Measurements from ENCODE around the gene MCM3. TPM values are rescaled to one million over a fixed set of nuclear protein-coding genes. Genes with fewer than 3 reads are reported as not detected.

MCM3 gene
- total RNA-seq, 2 experiments from 2014 or later = 291 to 293 TPM

GRCh38 chr6:52307900-52308372 is 23.4 kb upstream of the MCM3 start:
- Mint-ChIP-seq H3K27me3 (no peaks in the 10 kb centered on the region), H3K27ac (peak overlapping the region; percentile 88), H3K4me3 (peak overlapping the region; percentile 52), H3K36me3 (ENCODE audit: low read depth) (no peaks in the 10 kb centered on the region), H3K9me3 (no peaks in the 10 kb centered on the region), H3K4me1 (ENCODE audit: low read depth) (peaks cover 62% of the 10 kb centered on the region)
- ATAC-seq (peak; percentile 31), DNase-seq (no peak)
- ChIA-PET CTCF (interaction anchor here (0.7 to 7.1 kb wide), 9 partner anchors 10 to 99 kb away, joined by 3 to 51 read pairs (median 3); partner anchors contain the start of genes MCM3 and PAQR8), POLR2A (interaction anchor here (0.5 to 1.4 kb wide), 7 partner anchors 11 to 90 kb away, joined by 3 to 4 read pairs (median 4); partner anchors contain the start of gene PAQR8)
- intact Hi-C loops (cut with micrococcal nuclease) = loop anchor here (5.0 kb wide), 1 partner anchor 44 kb away; no protein-coding TSS in a partner anchor
- no peak for TF ChIP-seq CTCF (IDR thresholded peaks at IDR 0.05)

GRCh38 chr6:52306972-52307870 is 22.7 kb upstream of the MCM3 start:
- peak overlapping the region; percentile 88 for H3K27ac Mint-ChIP-seq
- intact Hi-C loops (cut with micrococcal nuclease) = loop anchor here (5.0 kb wide), 1 partner anchor 45 kb away; no protein-coding TSS in a partner anchor
- ChIA-PET POLR2A (interaction anchor here (0.5 to 1.4 kb wide), 4 partner anchors 16 to 83 kb away, joined by 3 to 4 read pairs (median 4); partner anchors contain the start of gene PAQR8), CTCF (interaction anchor here (0.7 to 7.1 kb wide), 8 partner anchors 11 to 100 kb away, joined by 3 to 51 read pairs (median 4); partner anchors contain the start of genes MCM3 and PAQR8)
- H3K4me1 Mint-ChIP-seq (ENCODE audit: low read depth) = peaks cover 62% of the 10 kb centered on the region
- H3K4me3 Mint-ChIP-seq = peak overlapping the region; percentile 52
- no peaks in the 10 kb centered on the region for H3K36me3 Mint-ChIP-seq (ENCODE audit: low read depth)
- no peaks in the 10 kb centered on the region for H3K27me3 Mint-ChIP-seq
- no peak for TF ChIP-seq CTCF (IDR thresholded peaks at IDR 0.05)
- DNase-seq (no peak), ATAC-seq (peak; percentile 10)
- H3K9me3 Mint-ChIP-seq = no peaks in the 10 kb centered on the region

GRCh38 chr6:52305948-52306767 is 21.6 kb upstream of the MCM3 start:
- ATAC-seq (peak; percentile 47), DNase-seq (no peak)
- TF ChIP-seq CTCF (IDR thresholded peaks at IDR 0.05) = no peak
- H3K27ac Mint-ChIP-seq = peak overlapping the region; percentile 92
- no peaks in the 10 kb centered on the region for H3K9me3 Mint-ChIP-seq
- peaks cover 65% of the 10 kb centered on the region for H3K4me1 Mint-ChIP-seq (ENCODE audit: low read depth)
- POLR2A ChIA-PET = interaction anchor here (1.0 to 2.4 kb wide), 2 partner anchors 45 to 83 kb away, joined by 3 to 8 read pairs; no protein-coding TSS in a partner anchor
- intact Hi-C loops (cut with micrococcal nuclease) = loop anchor here (5.0 kb wide), 1 partner anchor 46 kb away; no protein-coding TSS in a partner anchor
- H3K4me3 Mint-ChIP-seq = peak overlapping the region; percentile 30
- CTCF ChIA-PET = interaction anchor here (1.0 to 7.1 kb wide), 6 partner anchors 13 to 93 kb away, joined by 3 to 51 read pairs (median 4); partner anchors contain the start of genes MCM3 and PAQR8
- no peaks in the 10 kb centered on the region for H3K27me3 Mint-ChIP-seq
- H3K36me3 Mint-ChIP-seq (ENCODE audit: low read depth) = no peaks in the 10 kb centered on the region

- peak overlapping the region; percentile 92 for H3K27ac Mint-ChIP-seq
- CTCF ChIA-PET = interaction anchor here (0.9 to 1.5 kb wide), 7 partner anchors 19 to 148 kb away, joined by 3 to 5 read pairs (median 3); partner anchors contain the start of genes MCM3 and PAQR8
These were observed 20.9 kb upstream of the MCM3 start for GRCh38 chr6:52305411-52305810.

More at GRCh38 chr6:52305411-52305810, 20.9 kb upstream of the MCM3 start:
- no peak for TF ChIP-seq CTCF (IDR thresholded peaks at IDR 0.05)
- H3K4me1 Mint-ChIP-seq (ENCODE audit: low read depth) = peaks cover 68% of the 10 kb centered on the region
- peak overlapping the region; percentile 57 for H3K4me3 Mint-ChIP-seq
- no peak for ATAC-seq
- no peaks in the 10 kb centered on the region for H3K27me3 Mint-ChIP-seq
- intact Hi-C loops (cut with micrococcal nuclease) = loop anchor here (5.0 kb wide), 1 partner anchor 47 kb away; no protein-coding TSS in a partner anchor
- no peaks in the 10 kb centered on the region for H3K36me3 Mint-ChIP-seq (ENCODE audit: low read depth)
- no peak for DNase-seq
- POLR2A ChIA-PET = interaction anchor here (0.9 to 2.4 kb wide), 4 partner anchors 23 to 92 kb away, joined by 3 to 8 read pairs (median 4); no protein-coding TSS in a partner anchor
- peaks cover 2% of the 10 kb centered on the region for H3K9me3 Mint-ChIP-seq

Measured in activated CD8-positive, alpha-beta T cell treated with anti-CD3 and anti-CD28 coated beads for 36 hours (primary cell).